Transverse colon (tissue), 4 donors: ENCODE measurements around the gene CNTNAP2.

Source experiments
- POLR2A ChIP-seq: fragments of 450-650 bp; IDR thresholded peaks from one replicate; pipeline ENCODE4 v1.6.1; 2016; ENCODE audit warnings: antibody characterized with exemption, mild to moderate bottlenecking, moderate library complexity
- POLR2AphosphoS5 ChIP-seq, 3 donors: sonication (generic); formaldehyde crosslinking; IDR thresholded peaks; one replicate each; pipeline ENCODE4 v1.6.1; 2016; ENCODE audit warnings: antibody characterized with exemption in 3 of 3
- TF ChIP-seq, protein P1 (sequence below), 5 experiments: fragments of 200-600 bp in 3 of 5; fragments of 450-650 bp in 2 of 5; sonication (generic) in 3 of 5; IDR thresholded peaks; 1 replicate in 2 of 5; 2 replicates in 3 of 5; pipeline ENCODE4 v1.5.1; 2016 to 2017; ENCODE audit warnings: antibody characterized with exemption in 5 of 5, inconsistent platforms in 3 of 5, mild to moderate bottlenecking in 2 of 5, moderate library complexity in 1 of 5

GRCh38 chr7:148371280-148371937 lies 2254.8 kb downstream of the CNTNAP2 start:
- TF ChIP-seq POLR2AphosphoS5 (IDR thresholded peaks at IDR 0.05) (no peak), POLR2A (no peak)
- TF ChIP-seq, protein P1, sequence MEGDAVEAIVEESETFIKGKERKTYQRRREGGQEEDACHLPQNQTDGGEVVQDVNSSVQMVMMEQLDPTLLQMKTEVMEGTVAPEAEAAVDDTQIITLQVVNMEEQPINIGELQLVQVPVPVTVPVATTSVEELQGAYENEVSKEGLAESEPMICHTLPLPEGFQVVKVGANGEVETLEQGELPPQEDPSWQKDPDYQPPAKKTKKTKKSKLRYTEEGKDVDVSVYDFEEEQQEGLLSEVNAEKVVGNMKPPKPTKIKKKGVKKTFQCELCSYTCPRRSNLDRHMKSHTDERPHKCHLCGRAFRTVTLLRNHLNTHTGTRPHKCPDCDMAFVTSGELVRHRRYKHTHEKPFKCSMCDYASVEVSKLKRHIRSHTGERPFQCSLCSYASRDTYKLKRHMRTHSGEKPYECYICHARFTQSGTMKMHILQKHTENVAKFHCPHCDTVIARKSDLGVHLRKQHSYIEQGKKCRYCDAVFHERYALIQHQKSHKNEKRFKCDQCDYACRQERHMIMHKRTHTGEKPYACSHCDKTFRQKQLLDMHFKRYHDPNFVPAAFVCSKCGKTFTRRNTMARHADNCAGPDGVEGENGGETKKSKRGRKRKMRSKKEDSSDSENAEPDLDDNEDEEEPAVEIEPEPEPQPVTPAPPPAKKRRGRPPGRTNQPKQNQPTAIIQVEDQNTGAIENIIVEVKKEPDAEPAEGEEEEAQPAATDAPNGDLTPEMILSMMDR (IDR thresholded peaks at IDR 0.05): no peak
